T-helper 22 cell (primary cell): ENCODE results near the gene CUZD1.
"Not testable (repeated sequence)": the region's sequence is repeated elsewhere in the genome, so short reads cannot be mapped to it uniquely, and the experiment has no call there.

ENCODE experiments used
- DNase-seq: peaks from one replicate; pipeline ENCODE4 v3.0.0-alpha.2; 2020; ENCODE audit warnings: low read depth

The CUZD1 gene, protein sequence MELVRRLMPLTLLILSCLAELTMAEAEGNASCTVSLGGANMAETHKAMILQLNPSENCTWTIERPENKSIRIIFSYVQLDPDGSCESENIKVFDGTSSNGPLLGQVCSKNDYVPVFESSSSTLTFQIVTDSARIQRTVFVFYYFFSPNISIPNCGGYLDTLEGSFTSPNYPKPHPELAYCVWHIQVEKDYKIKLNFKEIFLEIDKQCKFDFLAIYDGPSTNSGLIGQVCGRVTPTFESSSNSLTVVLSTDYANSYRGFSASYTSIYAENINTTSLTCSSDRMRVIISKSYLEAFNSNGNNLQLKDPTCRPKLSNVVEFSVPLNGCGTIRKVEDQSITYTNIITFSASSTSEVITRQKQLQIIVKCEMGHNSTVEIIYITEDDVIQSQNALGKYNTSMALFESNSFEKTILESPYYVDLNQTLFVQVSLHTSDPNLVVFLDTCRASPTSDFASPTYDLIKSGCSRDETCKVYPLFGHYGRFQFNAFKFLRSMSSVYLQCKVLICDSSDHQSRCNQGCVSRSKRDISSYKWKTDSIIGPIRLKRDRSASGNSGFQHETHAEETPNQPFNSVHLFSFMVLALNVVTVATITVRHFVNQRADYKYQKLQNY

DNA sequence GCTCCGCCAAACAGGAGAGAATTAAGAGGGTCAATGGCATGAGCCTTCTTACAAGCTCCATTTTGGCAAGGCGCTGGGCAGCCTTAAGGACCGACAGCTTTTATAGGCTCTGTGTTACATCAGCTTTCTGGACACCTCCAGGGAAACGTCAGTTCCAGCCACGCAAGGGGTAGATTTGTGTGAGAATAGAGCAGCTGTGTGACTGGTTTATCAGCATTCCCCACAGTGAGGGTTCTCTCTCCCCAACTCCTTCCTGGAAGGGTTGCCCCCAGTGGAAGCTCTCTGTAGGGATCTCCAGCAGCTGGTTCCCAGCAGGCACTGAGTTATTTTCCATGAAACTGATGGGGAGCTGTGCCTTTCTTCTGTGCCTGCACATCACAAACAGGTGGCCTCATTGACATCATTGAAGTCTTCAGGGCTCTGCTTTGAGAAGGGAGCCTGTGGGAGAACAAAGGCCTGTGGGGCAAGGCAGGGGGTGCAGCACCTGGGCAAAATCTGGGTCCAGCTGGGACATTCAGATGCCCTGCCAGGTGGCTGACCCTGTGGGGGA is at the start of gene CUZD1:
Gene CUZD1 (minus strand): TSS at position 75 of the 550 bp plus-strand sequence. CDS start 14 bp downstream, at position 61.
- no peak for DNase-seq

DNA sequence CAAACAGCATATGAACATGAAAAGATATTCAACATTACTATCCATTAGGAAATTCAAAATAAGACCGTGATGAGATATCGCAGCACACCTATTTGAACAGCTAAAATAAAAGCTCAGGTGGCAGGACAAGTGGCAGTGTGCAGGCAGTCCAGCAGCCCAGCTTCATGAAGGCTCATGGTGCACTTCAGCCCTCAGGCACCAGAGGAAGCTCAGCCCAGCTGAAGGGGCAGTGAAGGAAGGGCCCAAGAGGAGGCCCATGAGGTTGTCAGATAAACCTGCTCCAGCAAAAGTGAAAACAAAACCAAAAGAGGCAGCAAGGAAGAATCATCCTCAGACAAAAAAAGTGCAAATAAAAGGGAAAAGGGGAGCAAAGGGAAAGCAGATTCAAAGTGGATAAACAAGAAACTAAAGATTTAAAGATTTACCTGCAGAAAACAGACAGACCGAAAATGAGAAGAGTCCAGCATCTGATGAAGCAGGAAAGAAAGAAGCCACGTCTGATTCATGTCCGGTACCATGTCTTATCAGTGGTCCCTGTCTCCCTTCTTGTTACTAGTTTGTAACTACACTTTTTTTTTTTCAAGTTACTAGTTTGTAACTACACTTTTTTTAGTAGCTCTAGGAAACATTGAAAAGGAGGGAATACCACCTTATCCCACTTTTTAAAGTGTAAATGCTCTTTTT is 48.7 kb upstream of the CUZD1 start:
- no peak for DNase-seq

DNA sequence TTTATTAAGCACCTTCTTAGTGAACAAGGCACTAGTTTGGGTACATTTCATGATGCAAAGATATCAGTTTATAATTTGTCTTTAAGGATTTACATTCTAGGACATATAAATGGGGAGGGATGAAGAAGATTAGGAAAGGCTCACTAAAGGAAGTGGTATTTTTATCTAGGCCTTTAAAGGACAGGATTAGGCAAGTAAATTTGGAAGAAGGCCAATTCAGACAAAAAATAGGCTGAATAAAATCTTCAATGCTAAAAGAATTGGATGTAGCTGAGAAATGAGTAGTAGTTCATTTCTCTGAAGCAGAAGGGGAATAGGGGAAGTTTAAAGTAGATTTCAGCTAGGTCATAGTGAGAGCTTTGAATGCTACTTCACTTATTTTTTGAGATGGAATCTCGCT is 38.5 kb upstream of the CUZD1 start:
- no peak for DNase-seq

- DNase-seq: no peak
Measured at GRCh38 chr10:122882766-122883165, 37.1 kb upstream of the CUZD1 start.

GRCh38 chr10:122879339-122880273 is 33.9 kb upstream of the CUZD1 start, which contains the start of gene FAM24B:
TSS of gene FAM24B (minus strand) at chr10:122879581. CDS start at chr10:122850515, 29,066 bp downstream.
- DNase-seq: peak; percentile 91

- DNase-seq: no peak
Measured at GRCh38 chr10:122878799-122879338, 33.2 kb upstream of the CUZD1 start.

DNA sequence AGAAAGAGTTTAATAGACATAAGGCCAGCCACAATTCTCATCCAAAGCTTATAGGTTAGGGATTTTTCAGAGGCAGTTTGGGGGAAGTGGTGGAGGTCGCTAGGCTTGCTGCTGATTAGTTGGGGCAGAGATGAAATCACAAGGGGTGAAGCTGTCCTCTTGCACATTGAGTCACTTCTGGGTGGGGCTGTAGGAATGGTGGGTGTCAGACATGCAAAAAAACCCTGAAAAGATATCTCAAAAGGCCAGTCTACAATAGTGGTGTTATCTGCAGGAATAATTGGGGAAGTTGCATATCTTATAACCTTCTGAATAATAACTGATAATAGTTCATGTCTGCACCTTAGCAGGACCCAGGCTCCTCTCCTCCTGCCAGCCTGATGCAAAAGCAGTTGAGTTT is 31.6 kb upstream of the CUZD1 start:
- DNase-seq: no peak

GRCh38 chr10:122876467-122876855 is 30.8 kb upstream of the CUZD1 start:
- no peak for DNase-seq

DNA sequence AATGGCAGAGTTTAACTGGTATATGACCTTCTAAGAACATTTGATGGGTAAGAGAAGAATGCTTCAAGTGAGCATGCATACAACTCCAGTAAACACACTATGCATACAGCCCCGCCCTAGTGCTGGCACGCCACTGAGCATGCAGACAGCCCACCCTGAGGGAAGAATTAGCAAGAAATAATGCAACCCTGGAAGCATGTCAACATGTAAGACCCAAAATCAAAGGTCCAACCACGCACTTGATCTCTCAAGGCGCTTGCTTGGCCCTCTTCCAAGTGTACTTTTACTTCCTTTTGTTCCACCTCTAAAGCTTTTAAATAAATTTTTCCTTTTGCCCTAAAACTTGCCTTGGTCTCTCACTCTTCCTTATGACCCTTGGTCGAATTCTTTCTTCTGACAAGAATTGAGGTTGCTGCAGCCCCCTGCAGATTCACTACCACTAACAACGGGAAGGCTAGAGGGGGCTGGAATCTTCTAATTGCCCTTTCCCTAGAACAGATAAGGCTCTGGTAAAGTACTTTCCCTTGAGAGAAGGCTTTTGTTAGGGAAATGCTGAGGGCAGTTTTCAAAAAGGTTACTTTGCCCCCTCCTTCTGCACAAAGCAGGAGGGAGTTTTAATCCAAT is 30.3 kb upstream of the CUZD1 start:
- DNase-seq: no peak

- DNase-seq: not testable (repeated sequence)
Measured at GRCh38 chr10:122871947-122872346, 26.3 kb upstream of the CUZD1 start.

DNA sequence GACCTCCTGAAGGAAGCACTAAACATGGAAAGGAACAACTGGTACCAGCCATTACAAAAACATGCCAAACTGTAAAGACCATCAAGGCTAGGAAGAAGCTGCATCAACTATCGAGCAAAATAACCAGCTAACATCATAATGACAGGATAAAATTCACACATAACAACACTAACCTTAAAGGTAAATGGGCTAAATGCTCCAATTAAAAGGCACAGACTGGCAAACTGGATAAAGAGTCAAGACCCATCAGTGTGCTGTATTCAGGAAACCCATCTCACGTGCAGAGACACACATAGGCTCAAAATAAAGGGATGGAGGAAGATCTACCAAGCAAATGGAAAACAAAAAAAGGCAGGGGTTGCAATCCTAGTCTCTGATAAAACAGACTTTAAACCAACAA is 23.1 kb upstream of the CUZD1 start:
- not testable (repeated sequence) for DNase-seq

- not testable (repeated sequence) for DNase-seq
Measured at GRCh38 chr10:122866757-122867482, 21.3 kb upstream of the CUZD1 start.

- no peak for DNase-seq
Measured at GRCh38 chr10:122864901-122865300, 19.2 kb upstream of the CUZD1 start.

- no peak for DNase-seq
Measured at GRCh38 chr10:122864194-122864592, 18.5 kb upstream of the CUZD1 start.

DNA sequence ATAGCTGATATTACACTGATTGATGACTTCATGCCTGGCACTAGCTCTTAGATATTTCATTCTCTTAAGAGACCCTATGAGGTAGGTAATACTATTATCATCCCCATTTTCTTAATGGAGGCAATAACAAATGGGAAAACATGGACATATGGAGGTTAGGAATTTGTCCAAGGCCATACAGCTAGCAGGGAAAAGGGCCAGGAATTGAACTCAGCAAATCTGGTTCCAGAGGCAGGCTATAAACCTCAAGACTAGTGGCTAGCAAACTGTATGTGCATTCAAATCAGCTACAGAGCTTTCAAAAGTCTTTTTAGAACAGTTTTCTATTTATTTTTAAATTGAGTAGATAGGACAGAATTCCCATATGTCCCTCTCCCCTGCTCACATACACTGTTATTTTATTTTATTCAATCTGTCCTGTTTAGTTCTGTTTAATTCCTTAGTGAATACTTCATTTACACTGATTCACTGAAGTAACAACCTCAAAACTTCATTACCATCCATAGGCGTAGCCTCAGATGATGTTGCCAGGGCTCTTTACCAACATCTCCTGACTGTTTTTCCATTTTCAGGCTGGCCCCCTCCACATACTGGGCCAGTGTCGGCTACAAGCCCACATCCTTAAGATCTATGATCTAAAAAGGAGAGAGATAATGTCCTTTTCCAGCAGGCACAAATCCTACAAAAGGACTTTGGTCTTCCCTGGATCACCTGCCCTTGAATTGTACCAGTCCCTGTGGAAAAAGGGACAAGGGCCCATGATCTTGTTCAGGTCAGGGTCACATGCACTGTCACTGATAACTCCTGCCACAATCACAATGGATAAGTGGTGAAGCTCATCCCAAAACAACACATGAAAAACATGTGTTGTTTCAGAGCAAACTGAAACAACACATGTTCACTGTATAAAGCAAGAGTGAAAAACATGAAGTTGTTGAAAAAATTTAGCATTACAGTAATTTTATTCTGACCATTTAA is 17.8 kb upstream of the CUZD1 start:
- no peak for DNase-seq

DNA sequence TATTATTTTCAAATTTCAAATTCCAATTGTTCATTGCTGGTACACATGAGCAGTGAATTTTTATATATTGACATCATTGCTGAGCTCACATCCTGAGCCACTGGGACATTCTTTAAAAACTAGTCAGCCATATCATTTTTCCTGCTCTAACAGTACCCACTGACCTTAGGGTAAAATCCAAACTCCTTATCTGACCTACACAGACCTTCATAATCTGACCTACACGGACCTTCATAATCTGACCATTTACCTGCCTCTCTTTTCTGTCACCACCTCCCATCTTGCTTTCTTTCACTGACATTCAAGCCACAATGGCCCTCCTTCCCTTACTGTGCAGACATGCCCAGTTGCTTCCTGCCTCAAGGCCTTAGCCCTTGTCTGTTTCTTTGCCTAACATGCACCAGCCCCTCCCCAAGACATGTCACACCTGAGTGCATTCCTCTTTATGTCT is 16.1 kb upstream of the CUZD1 start:
- DNase-seq: no peak

DNA sequence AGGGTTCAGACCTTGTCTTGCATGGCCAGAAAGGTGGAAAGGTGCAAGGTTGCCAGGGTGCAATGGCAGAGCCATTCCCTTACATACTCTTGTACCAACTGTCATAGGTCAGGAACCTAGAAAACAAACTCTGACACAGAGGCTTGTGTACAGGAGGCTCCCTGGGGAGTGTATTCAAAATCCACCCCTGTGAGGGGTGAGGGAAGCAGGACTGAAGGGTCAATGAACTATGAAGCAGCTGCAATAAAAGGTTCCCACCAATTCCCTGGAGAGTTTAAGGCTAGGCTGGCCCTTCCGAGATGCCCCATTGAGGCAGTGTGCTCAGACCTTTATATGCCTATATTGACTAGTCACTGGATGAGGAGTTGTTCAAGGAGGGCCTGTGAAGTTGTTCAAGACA is 13.9 kb upstream of the CUZD1 start:
- DNase-seq: no peak

DNA sequence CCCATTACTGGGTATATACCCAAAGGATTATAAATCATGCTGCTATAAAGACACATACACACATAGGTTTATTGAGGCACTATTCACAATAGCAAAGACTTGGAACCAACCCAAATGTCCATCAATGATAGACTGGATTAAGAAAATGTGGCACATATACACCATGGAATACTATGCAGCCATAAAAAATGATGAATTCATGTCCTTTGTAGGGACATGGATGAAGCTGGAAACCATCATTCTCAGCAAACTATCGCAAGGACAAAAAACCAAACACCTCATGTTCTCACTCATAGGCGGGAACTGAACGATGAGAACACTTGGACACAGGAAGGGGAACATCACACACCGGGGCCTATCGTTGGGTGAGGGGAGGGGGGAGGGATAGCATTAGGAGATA is 12.4 kb upstream of the CUZD1 start:
- not testable (repeated sequence) for DNase-seq

GRCh38 chr10:122856902-122857301 is 11.2 kb upstream of the CUZD1 start:
- no peak for DNase-seq
